IMR-90 (cell line): ENCODE results near the gene FICD. TPM values are rescaled to one million over a fixed set of nuclear protein-coding genes. Genes with fewer than 3 reads are reported as not detected.

Experiments
- ATAC-seq: fragments of 200-7000 bp; cut with Tn5 transposase; 2 replicates; pipeline ENCODE4 v1.9.1; 2020; ENCODE audit warnings: low read depth, mild to moderate bottlenecking, moderate library complexity
- BruUV-seq: library from RNA; stranded (reverse); fragments of 400-500 nt; replicated peaks from 2 replicates; lab custom pipeline; 2021; lab: Mats Ljungman, UMichigan
- CTCF ChIA-PET: fragments of 300-600 bp; formaldehyde crosslinking; extraction: SDS; loops from one replicate; lab custom pipeline; 2021; ENCODE audit warnings: antibody characterized with exemption; lab: Yijun Ruan, JAX
- POLR2A ChIA-PET: fragments of 300-600 bp; sonication (Branson Sonifier 250); formaldehyde crosslinking; loops from one replicate; lab custom pipeline; 2022; ENCODE audit warnings: antibody characterized with exemption; ENCODE audit not compliant: unreplicated experiment; lab: Charles Lee
- DNase-seq: peaks from one replicate; pipeline ENCODE4 v3.0.0; 2013
- H2AFZ ChIP-seq: replicated peaks from 2 replicates; pipeline ENCODE3; 2013; ENCODE audit warnings: low read length, mild to moderate bottlenecking; ENCODE audit not compliant: poor library complexity
- H2AK5ac ChIP-seq: 2 replicates; pipeline ENCODE4 v1.6.1; 2013; ENCODE audit warnings: low read depth, low read length, inconsistent platforms
- H2AK9ac ChIP-seq: replicated peaks from 2 replicates; pipeline ENCODE3; 2013; ENCODE audit warnings: mild to moderate bottlenecking, low read depth, low read length, moderate library complexity; ENCODE audit not compliant: poor library complexity
- H2BK120ac ChIP-seq: 2 replicates; pipeline ENCODE4 v1.6.1; 2013; ENCODE audit warnings: low read depth, low read length, inconsistent platforms
- H2BK15ac ChIP-seq: 3 replicates; pipeline ENCODE4 v1.6.1; 2013; ENCODE audit warnings: low read depth, low read length, inconsistent platforms
- H2BK20ac ChIP-seq: 2 replicates; pipeline ENCODE4 v1.6.1; 2013; ENCODE audit warnings: low read depth, mild to moderate bottlenecking, inconsistent platforms, low read length, moderate library complexity
- H2BK5ac ChIP-seq: 2 replicates; pipeline ENCODE4 v1.6.1; 2013; ENCODE audit warnings: mild to moderate bottlenecking, low read depth, low read length, inconsistent platforms; ENCODE audit not compliant: poor library complexity, severe bottlenecking
- H3K14ac ChIP-seq: replicated peaks from 2 replicates; pipeline ENCODE4 v1.6.1; 2013; ENCODE audit warnings: low read depth, low read length, inconsistent platforms
- H3K18ac ChIP-seq: 2 replicates; pipeline ENCODE4 v1.6.1; 2013; ENCODE audit warnings: low read depth, low read length, control low read depth
- H3K23ac ChIP-seq: 2 replicates; pipeline ENCODE4 v1.6.1; 2013; ENCODE audit warnings: low read depth, low read length, inconsistent platforms
- H3K27ac ChIP-seq: 2 replicates; pipeline ENCODE4 v1.5.1; 2013; ENCODE audit warnings: mild to moderate bottlenecking, control low read depth, low read length; ENCODE audit not compliant: insufficient read depth
- H3K27me3 ChIP-seq: 2 replicates; pipeline ENCODE4 v1.6.1; 2013; ENCODE audit warnings: low read length; ENCODE audit not compliant: control insufficient read depth, insufficient read depth
- H3K36me3 ChIP-seq: 2 replicates; pipeline ENCODE4 v1.6.1; 2013; ENCODE audit warnings: low read length, mixed read lengths; ENCODE audit not compliant: control insufficient read depth, insufficient read depth
- H3K4ac ChIP-seq: 2 replicates; pipeline ENCODE4 v1.6.1; 2013; ENCODE audit warnings: low read depth, low read length, inconsistent platforms
- H3K4me1 ChIP-seq: 2 replicates; pipeline ENCODE4 v1.6.1; 2013; ENCODE audit warnings: low read length, mixed read lengths; ENCODE audit not compliant: control insufficient read depth, insufficient read depth
- H3K4me2 ChIP-seq: 2 replicates; pipeline ENCODE4 v1.6.1; 2013; ENCODE audit warnings: low read depth, mild to moderate bottlenecking, control low read depth, low read length, moderate library complexity
- H3K4me3 ChIP-seq: 2 replicates; pipeline ENCODE4 v1.5.1; 2013; ENCODE audit warnings: low read depth, mild to moderate bottlenecking, control low read depth, low read length, moderate library complexity; ENCODE audit not compliant: insufficient read depth
- H3K56ac ChIP-seq: 2 replicates; pipeline ENCODE4 v1.6.1; 2013; ENCODE audit warnings: low read length, inconsistent platforms; ENCODE audit not compliant: insufficient read depth; ENCODE audit errors: extremely low read depth
- H3K79me1 ChIP-seq, 2 experiments: 2 replicates each; pipeline ENCODE4 v1.6.1; 2013; ENCODE audit warnings: low read length in 2 of 2, inconsistent platforms in 1 of 2, low read depth in 1 of 2
- H3K9ac ChIP-seq: 2 replicates; pipeline ENCODE4 v1.6.1; 2013; ENCODE audit warnings: low read depth, low read length, control low read depth
- H3K9me1 ChIP-seq: 2 replicates; pipeline ENCODE4 v1.6.1; 2013; ENCODE audit warnings: low read length, inconsistent platforms; ENCODE audit not compliant: insufficient read depth
- H3K9me3 ChIP-seq: 2 replicates; pipeline ENCODE4 v1.6.1; 2013; ENCODE audit warnings: low read length; ENCODE audit not compliant: control insufficient read depth, insufficient read depth
- H4K20me1 ChIP-seq: 2 replicates; pipeline ENCODE4 v1.6.1; 2013; ENCODE audit warnings: low read length, inconsistent platforms; ENCODE audit not compliant: insufficient read depth
- H4K5ac ChIP-seq: 2 replicates; pipeline ENCODE4 v1.6.1; 2013; ENCODE audit warnings: mild to moderate bottlenecking, low read depth, low read length, control low read depth
- H4K8ac ChIP-seq, 2 experiments: 2 replicates each; pipeline ENCODE4 v1.6.1; 2013; ENCODE audit warnings: low read depth in 2 of 2, low read length in 2 of 2, control low read depth in 1 of 2, inconsistent platforms in 1 of 2
- H4K91ac ChIP-seq: 2 replicates; pipeline ENCODE4 v1.6.1; 2013; ENCODE audit warnings: low read depth, low read length, inconsistent platforms; ENCODE audit not compliant: insufficient read depth
- CEBPB ChIP-seq: IDR thresholded peaks from 2 replicates; pipeline ENCODE4 v1.6.1; 2012; ENCODE audit warnings: low read depth, low read length, improper control_type of control experiment
- CHD1 ChIP-seq: IDR thresholded peaks from 2 replicates; pipeline ENCODE4 v1.6.1; 2012; ENCODE audit warnings: low read depth, low read length, improper control_type of control experiment
- NFE2L2 ChIP-seq: fragments of 150-350 bp; IDR thresholded peaks from 2 replicates; pipeline ENCODE4 v1.6.1; 2016; ENCODE audit warnings: low read depth, mild to moderate bottlenecking, low read length
- RAD21 ChIP-seq: IDR thresholded peaks from 2 replicates; pipeline ENCODE4 v1.6.1; 2012; ENCODE audit warnings: low read length, improper control_type of control experiment
- RFX5 ChIP-seq: IDR thresholded peaks from 2 replicates; pipeline ENCODE4 v1.8.0; 2012; ENCODE audit warnings: low read depth, mild to moderate bottlenecking, low read length, moderate library complexity
- WGBS, 2 experiments: methylation state at CpG; one replicate each; pipeline versions ENCODE4 v1.1.5 to v1.1.7; 2013; ENCODE audit warnings: missing lambda C conversion rate in 2 of 2; ENCODE audit not compliant: insufficient read length in 1 of 2; ENCODE audit errors: extremely low coverage in 2 of 2; 5-methylcytosine and 5-hydroxymethylcytosine counted together
- dilution Hi-C: fragments of 300-500 bp; cut with HindIII; formaldehyde crosslinking; loops from one replicate; pipeline ENCODE4 v1.14.3; 2018; ENCODE audit warnings: low sequenced_read_pairs; ENCODE audit not compliant: unreplicated experiment
- in situ Hi-C: fragments of 300-500 bp; cut with MboI; formaldehyde crosslinking; loops from 3 replicates; pipeline ENCODE4 v1.14.3; 2019; ENCODE audit warnings: low sequenced_read_pairs, inconsistent platforms, mixed read lengths
- intact Hi-C: fragments of 100-400 bp; cut with micrococcal nuclease; formaldehyde crosslinking; loops from 2 replicates; pipeline ENCODE4 v1.10.0; 2022
- polyA plus RNA-seq, 3 experiments: library from polyadenylated mRNA; depleted of rRNA; stranded (reverse); fragments of >200 nt; gene quantifications; 2 replicates each; pipeline ENCODE4 v1.2.3, GENCODE V29; 2012; ENCODE audit warnings: low replicate concordance in 1 of 3
- total RNA-seq: library from RNA; depleted of rRNA; stranded (reverse); fragments of >200 nt; gene quantifications from 2 replicates; pipeline ENCODE4 v1.2.3, GENCODE V29; 2012
- TF ChIP-seq, protein P1 (sequence below): conservative IDR thresholded peaks from 2 replicates; pipeline ENCODE4 v1.5.1; 2012; ENCODE audit warnings: mild to moderate bottlenecking, low read depth, low read length, improper control_type of control experiment
- TF ChIP-seq, protein P2 (sequence below): fragments of 150-350 bp; IDR thresholded peaks from 2 replicates; pipeline ENCODE4 v1.6.1; 2017; ENCODE audit warnings: mild to moderate bottlenecking, antibody characterized with exemption, low read length, low read depth

FICD gene
- total and polyA plus RNA-seq, 2 of the 4 experiments (the other 2 are of a cell fraction) = 4.0 to 11.3 TPM

DNA sequence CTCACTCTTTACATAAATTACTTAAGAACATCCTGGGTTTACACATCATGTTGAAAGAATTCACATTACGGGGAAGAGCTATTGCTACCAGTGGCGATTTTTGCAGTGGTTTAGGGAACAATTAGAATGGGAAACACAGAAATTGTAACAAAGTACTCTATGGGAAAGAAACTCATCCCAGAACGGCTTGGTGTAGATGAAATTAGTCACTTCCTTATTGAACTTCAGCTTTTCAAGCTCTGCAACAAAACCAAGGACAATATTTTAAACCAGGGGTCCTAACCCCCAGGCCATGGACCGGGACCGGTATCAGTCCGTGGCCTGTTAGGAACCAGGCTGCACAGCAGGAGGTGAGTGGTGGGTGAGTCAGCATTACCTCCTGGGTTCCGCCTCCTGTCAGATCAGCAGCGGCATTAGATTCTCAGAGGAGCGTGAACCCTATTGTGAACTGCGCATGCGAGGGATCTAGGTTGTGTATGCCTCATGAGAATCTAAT is 32.3 kb upstream of the FICD start:
- dilution Hi-C loops = no loop called here
- BruUV-seq = no TSS peak
- no peak overlapping the region for H3K4me3 ChIP-seq

More for the DNA sequence above, 32.3 kb upstream of the FICD start:
- no peak overlapping the region for H4K8ac ChIP-seq
- no peak overlapping the region for H3K4ac ChIP-seq
- H2AK9ac ChIP-seq = no peak overlapping the region
- no peak overlapping the region for H3K4me2 ChIP-seq
- H3K23ac ChIP-seq = no peak overlapping the region
- ATAC-seq = no peak; the same call in 1 of the 2 replicates
- ChIA-PET CTCF (no interaction called here), POLR2A (no interaction called here)
- H3K27me3 ChIP-seq = no peaks in the 10 kb centered on the region
- H2AK5ac ChIP-seq = no peak overlapping the region
- no peak overlapping the region for H2BK5ac ChIP-seq
- no peaks in the 10 kb centered on the region for H3K9me3 ChIP-seq
- H2BK120ac ChIP-seq = no peak overlapping the region
- H3K18ac ChIP-seq = no peak overlapping the region
- H4K91ac ChIP-seq = no peak overlapping the region
- intact Hi-C loops (no loop called here), in situ Hi-C loops (no loop called here)
- no peak overlapping the region for H2BK20ac ChIP-seq
- H4K20me1 ChIP-seq = no peaks in the 10 kb centered on the region
- H3K36me3 ChIP-seq = no peaks in the 10 kb centered on the region
- H2BK15ac ChIP-seq = no peak overlapping the region
- no peak overlapping the region for H3K27ac ChIP-seq
- no peak overlapping the region for H3K56ac ChIP-seq
- no peaks in the 10 kb centered on the region for H3K9me1 ChIP-seq
- no peak overlapping the region for H3K14ac ChIP-seq
- WGBS, 2 experiments = no CpG with 5 or more reads among the region's 11 CpGs
- no peak overlapping the region for H3K9ac ChIP-seq
- H2AFZ ChIP-seq = no peak overlapping the region
- DNase-seq = peak; percentile 6
- H4K5ac ChIP-seq = no peak overlapping the region
- TF ChIP-seq, protein P1, sequence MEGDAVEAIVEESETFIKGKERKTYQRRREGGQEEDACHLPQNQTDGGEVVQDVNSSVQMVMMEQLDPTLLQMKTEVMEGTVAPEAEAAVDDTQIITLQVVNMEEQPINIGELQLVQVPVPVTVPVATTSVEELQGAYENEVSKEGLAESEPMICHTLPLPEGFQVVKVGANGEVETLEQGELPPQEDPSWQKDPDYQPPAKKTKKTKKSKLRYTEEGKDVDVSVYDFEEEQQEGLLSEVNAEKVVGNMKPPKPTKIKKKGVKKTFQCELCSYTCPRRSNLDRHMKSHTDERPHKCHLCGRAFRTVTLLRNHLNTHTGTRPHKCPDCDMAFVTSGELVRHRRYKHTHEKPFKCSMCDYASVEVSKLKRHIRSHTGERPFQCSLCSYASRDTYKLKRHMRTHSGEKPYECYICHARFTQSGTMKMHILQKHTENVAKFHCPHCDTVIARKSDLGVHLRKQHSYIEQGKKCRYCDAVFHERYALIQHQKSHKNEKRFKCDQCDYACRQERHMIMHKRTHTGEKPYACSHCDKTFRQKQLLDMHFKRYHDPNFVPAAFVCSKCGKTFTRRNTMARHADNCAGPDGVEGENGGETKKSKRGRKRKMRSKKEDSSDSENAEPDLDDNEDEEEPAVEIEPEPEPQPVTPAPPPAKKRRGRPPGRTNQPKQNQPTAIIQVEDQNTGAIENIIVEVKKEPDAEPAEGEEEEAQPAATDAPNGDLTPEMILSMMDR = no peak
- TF ChIP-seq RAD21 = no peak
- TF ChIP-seq RFX5 = no peak
- TF ChIP-seq CHD1 = no peak
- TF ChIP-seq CEBPB = no peak
- no peak for TF ChIP-seq NFE2L2
- TF ChIP-seq, protein P2, sequence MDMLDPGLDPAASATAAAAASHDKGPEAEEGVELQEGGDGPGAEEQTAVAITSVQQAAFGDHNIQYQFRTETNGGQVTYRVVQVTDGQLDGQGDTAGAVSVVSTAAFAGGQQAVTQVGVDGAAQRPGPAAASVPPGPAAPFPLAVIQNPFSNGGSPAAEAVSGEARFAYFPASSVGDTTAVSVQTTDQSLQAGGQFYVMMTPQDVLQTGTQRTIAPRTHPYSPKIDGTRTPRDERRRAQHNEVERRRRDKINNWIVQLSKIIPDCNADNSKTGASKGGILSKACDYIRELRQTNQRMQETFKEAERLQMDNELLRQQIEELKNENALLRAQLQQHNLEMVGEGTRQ = no peak
- no peaks in the 10 kb centered on the region for H3K79me1 ChIP-seq
- no peaks in the 10 kb centered on the region for H3K4me1 ChIP-seq
